Measurements from ENCODE around the gene NECAP2. TPM values are rescaled to one million over a fixed set of nuclear protein-coding genes. Genes with fewer than 3 reads are reported as not detected.

Gene NECAP2
- total and polyA plus RNA-seq, 5 donors from 2014 or later = 147 to 323 (median 300) TPM

DNA sequence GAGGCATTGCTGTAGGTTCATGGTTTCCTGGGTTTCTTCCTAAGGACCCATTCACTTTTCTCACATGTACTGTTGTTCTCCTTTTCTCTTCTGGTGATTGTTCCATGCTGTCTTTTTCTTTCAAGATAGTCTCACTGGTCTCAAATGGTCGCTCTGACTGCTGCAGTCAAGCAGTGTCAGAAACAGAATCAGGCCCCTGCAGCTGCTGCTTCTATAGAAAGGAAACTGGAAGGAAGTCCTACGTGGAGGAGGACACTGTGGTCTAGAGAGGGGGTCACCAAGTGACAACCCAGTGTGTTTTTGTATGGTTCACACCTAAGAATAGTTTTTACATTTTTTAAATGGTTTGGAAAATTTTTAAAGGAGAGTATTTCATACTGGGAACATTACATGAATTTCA, 2.4 kb downstream of the NECAP2 start:
- Mint-ChIP-seq H3K36me3 (peaks cover 17% of the 10 kb centered on the region), H3K9me3 (no peaks in the 10 kb centered on the region), H3K4me3 (peak overlapping the region; percentile 95 to 100 (median 97)), H3K27me3 (peaks cover 5% of the 10 kb centered on the region), H3K27ac (peak overlapping the region in 2 of 3 donors; percentile 80 to 97), H3K4me1 (peaks cover 8 to 63% (median 30%) of the 10 kb centered on the region in 4 donors)
- Histone ChIP-seq H3K36me3 (ENCODE audit: control insufficient read depth, insufficient read depth, low read length) (peaks cover 53% of the 10 kb centered on the region), H3K27me3 (ENCODE audit: control insufficient read depth, insufficient read depth, low read length) (no peaks in the 10 kb centered on the region), H3K9me3 (ENCODE audit: control insufficient read depth in 2 of 2, low read length in 2 of 2) (no peaks in the 10 kb centered on the region), H3K27ac (ENCODE audit: insufficient read depth, low read length, poor library complexity, severe bottlenecking) (peak overlapping the region; percentile 99), H3K4me1 (ENCODE audit: control insufficient read depth, insufficient read depth, low read length, poor library complexity, severe bottlenecking) (peaks cover 36% of the 10 kb centered on the region), H3K4me3 (ENCODE audit: low read depth, low read length) (peak overlapping the region; percentile 93)
- ATAC-seq (ENCODE audit: low read depth in 2 of 2) = no peak
- peak in 1 of 3 donors; percentile 38 for DNase-seq

DNA sequence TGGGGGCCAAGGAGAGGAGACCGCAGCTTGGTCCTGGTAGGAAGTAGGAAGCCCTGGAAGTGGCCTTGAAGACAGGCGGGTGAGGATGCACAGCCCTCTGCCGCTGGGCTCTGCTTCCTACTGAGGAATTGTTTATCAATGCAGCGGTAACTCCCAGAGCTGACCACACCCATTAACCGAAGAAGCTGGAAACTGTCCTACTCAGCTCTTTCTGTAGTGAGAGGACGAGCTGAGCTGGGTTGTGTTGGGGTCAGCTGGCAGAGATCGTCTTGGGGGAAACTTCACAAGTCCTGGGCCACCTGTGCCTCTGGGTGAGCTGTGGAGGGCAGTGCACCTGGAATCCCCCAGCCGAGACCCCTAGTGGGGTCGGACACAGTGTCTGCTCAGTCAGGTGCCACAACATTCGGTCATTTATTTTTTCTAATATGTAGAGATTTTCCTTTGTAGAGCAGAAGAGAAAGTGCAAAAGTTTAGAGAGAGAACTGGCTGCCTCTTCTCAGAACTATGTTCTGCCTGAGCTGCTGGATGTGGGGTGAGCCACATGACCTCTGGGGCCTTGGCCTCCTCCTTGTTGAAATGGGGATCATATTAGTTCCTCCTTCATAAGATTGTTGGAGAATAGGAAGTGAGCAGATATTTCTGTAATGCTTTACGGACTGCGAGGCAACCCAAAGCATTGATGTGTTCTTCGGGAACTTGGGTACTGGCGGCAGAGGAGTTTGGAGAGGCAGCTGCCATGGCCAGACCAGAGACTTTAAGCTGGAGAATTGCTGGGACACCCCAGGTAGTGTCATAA, 3.6 kb downstream of the NECAP2 start:
- Mint-ChIP-seq H3K9me3 (no peaks in the 10 kb centered on the region), H3K36me3 (peaks cover 29% of the 10 kb centered on the region)

DNA sequence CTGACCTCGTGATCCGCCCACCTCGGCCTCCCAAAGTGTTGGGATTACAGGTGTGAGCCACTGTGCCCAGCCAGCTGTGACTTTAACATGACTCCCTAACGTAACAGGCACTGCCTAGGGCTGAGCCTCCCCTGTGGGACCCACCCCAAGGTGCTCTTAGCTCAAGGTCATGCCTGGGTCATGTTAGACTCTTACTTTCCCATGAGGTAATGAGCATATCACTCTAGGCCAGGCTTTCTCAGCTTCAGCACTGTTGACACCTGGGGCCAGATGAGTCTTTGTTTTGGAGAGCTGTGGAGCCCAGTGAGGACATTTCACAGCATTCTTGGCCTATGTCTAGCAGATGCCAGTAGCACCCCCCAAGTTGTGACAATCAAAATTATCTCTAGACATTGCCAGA, 4.5 kb downstream of the NECAP2 start:
- DNase-seq = no peak
- Mint-ChIP-seq H3K36me3 (peaks cover 38% of the 10 kb centered on the region), H3K27ac (peak overlapping the region in 1 of 3 donors; percentile 14), H3K4me3 (peak overlapping the region in 2 of 4 donors; percentile 31 to 56), H3K9me3 (no peaks in the 10 kb centered on the region), H3K27me3 (peaks cover 5% of the 10 kb centered on the region), H3K4me1 (peaks cover 17 to 83% (median 43%) of the 10 kb centered on the region in 4 donors)
- Histone ChIP-seq H3K9me3 (ENCODE audit: control insufficient read depth in 2 of 2, low read length in 2 of 2) (no peaks in the 10 kb centered on the region), H3K27ac (ENCODE audit: insufficient read depth, low read length, poor library complexity, severe bottlenecking) (no peak overlapping the region), H3K36me3 (ENCODE audit: control insufficient read depth, insufficient read depth, low read length) (peaks cover 74% of the 10 kb centered on the region), H3K27me3 (ENCODE audit: control insufficient read depth, insufficient read depth, low read length) (no peaks in the 10 kb centered on the region), H3K4me1 (ENCODE audit: control insufficient read depth, insufficient read depth, low read length, poor library complexity, severe bottlenecking) (peaks cover 43% of the 10 kb centered on the region), H3K4me3 (ENCODE audit: low read depth, low read length) (no peak overlapping the region)
- no peak for ATAC-seq (ENCODE audit: low read depth in 2 of 2)

More for the DNA sequence above, 3.6 kb downstream of the NECAP2 start:
- DNase-seq (no peak), ATAC-seq (ENCODE audit: low read depth in 2 of 2) (no peak)
- Histone ChIP-seq H3K4me1 (ENCODE audit: control insufficient read depth, insufficient read depth, low read length, poor library complexity, severe bottlenecking) (peaks cover 38% of the 10 kb centered on the region), H3K36me3 (ENCODE audit: control insufficient read depth, insufficient read depth, low read length) (peaks cover 65% of the 10 kb centered on the region), H3K27ac (ENCODE audit: insufficient read depth, low read length, poor library complexity, severe bottlenecking) (no peak overlapping the region), H3K9me3 (ENCODE audit: control insufficient read depth in 2 of 2, low read length in 2 of 2) (no peaks in the 10 kb centered on the region), H3K4me3 (ENCODE audit: low read depth, low read length) (no peak overlapping the region), H3K27me3 (ENCODE audit: control insufficient read depth, insufficient read depth, low read length) (no peaks in the 10 kb centered on the region)
- H3K4me1 Mint-ChIP-seq = peaks cover 8 to 75% (median 36%) of the 10 kb centered on the region in 4 donors
- peak overlapping the region in 2 of 4 donors; percentile 16 to 55 for H3K4me3 Mint-ChIP-seq
- peak overlapping the region in 1 of 3 donors; percentile 46 for H3K27ac Mint-ChIP-seq
- H3K27me3 Mint-ChIP-seq = peaks cover 5% of the 10 kb centered on the region

DNA sequence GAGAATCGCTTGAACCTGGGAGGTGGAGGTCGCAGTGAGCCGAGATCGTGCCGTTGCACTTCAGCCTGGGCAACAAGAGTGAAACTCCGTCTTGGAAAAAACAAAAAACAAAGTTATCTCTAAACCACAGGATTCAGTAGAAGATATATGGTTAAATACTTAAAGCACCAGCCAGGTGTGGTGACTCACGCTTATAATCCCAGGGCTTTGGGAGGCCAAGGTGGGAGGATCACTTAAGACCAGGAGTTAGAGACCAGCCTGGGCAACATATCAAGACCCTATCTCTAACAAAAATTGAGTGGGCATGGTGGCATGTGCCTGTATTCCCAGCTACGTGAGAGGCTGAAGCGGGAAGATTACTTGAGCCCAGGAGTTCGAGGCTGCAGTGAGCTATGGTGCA, 5.6 kb downstream of the NECAP2 start:
- Histone ChIP-seq H3K9me3 (ENCODE audit: control insufficient read depth in 2 of 2, low read length in 2 of 2) (no peaks in the 10 kb centered on the region), H3K4me1 (ENCODE audit: control insufficient read depth, insufficient read depth, low read length, poor library complexity, severe bottlenecking) (peaks cover 38% of the 10 kb centered on the region), H3K27ac (ENCODE audit: insufficient read depth, low read length, poor library complexity, severe bottlenecking) (no peak overlapping the region), H3K4me3 (ENCODE audit: low read depth, low read length) (no peak overlapping the region), H3K27me3 (ENCODE audit: control insufficient read depth, insufficient read depth, low read length) (no peaks in the 10 kb centered on the region), H3K36me3 (ENCODE audit: control insufficient read depth, insufficient read depth, low read length) (peaks cover 84% of the 10 kb centered on the region)
- no peaks in the 10 kb centered on the region for H3K27me3 Mint-ChIP-seq
- H3K36me3 Mint-ChIP-seq = peaks cover 43% of the 10 kb centered on the region
- H3K9me3 Mint-ChIP-seq = no peaks in the 10 kb centered on the region
- DNase-seq (no peak), ATAC-seq (ENCODE audit: low read depth in 2 of 2) (no peak)
- H3K4me3 Mint-ChIP-seq = no peak overlapping the region
- peaks cover 16 to 86% (median 43%) of the 10 kb centered on the region in 4 donors for H3K4me1 Mint-ChIP-seq
- no peak overlapping the region for H3K27ac Mint-ChIP-seq

DNA sequence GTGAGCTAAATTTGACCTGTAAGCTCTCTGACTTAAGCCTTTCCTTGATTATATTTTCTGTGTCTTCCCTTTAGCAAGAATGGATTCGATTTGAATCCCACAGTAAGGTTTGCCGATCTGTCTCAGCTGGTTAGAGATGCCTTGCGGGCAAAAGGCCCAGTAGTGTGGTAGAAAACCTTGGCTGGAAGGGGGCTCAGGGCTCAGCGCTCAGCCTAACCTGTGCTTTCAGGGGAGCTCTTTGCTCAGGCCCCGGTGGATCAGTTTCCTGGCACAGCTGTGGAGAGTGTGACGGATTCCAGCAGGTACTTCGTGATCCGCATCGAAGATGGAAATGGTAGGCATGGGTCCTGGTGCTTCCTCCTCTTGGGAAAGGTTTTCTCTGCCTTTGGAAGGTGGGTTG, 7.1 kb downstream of the NECAP2 start:
- Mint-ChIP-seq H3K27me3 (no peaks in the 10 kb centered on the region), H3K36me3 (peaks cover 53% of the 10 kb centered on the region), H3K4me1 (peaks cover 10 to 81% (median 40%) of the 10 kb centered on the region in 4 donors), H3K9me3 (no peaks in the 10 kb centered on the region), H3K4me3 (peak overlapping the region in 2 of 4 donors; percentile 24 to 70), H3K27ac (peak overlapping the region in 2 of 3 donors; percentile 51 to 76)
- Histone ChIP-seq H3K27ac (ENCODE audit: insufficient read depth, low read length, poor library complexity, severe bottlenecking) (no peak overlapping the region), H3K27me3 (ENCODE audit: control insufficient read depth, insufficient read depth, low read length) (no peaks in the 10 kb centered on the region), H3K9me3 (ENCODE audit: control insufficient read depth in 2 of 2, low read length in 2 of 2) (no peaks in the 10 kb centered on the region), H3K36me3 (ENCODE audit: control insufficient read depth, insufficient read depth, low read length) (peaks cover 94% of the 10 kb centered on the region), H3K4me3 (ENCODE audit: low read depth, low read length) (no peak overlapping the region), H3K4me1 (ENCODE audit: control insufficient read depth, insufficient read depth, low read length, poor library complexity, severe bottlenecking) (peaks cover 23% of the 10 kb centered on the region)
- ATAC-seq (ENCODE audit: low read depth in 2 of 2) (no peak), DNase-seq (no peak)

DNA sequence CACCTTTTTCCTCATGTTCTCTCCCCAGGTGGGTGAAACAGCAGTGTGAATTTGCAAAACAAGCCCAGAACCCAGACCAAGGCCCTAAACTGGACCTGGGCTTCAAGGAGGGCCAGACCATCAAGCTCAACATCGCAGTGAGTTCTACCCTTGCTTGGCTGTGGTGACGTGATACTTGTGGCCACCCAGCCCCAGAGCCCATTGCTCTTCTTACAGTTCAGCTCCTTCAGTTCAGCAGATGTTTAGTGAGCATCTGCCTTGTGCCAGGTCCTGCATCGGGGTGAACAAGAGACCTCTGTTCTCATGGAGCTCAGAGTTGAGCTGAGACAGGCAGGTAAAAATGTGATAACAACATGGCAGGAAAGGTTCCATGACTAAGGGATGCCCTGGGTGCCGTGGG, 8.5 kb downstream of the NECAP2 start:
- Mint-ChIP-seq H3K27ac (peak overlapping the region; percentile 45 to 76 (median 51)), H3K36me3 (peaks cover 49% of the 10 kb centered on the region), H3K9me3 (no peaks in the 10 kb centered on the region), H3K4me1 (peaks cover 10 to 73% (median 30%) of the 10 kb centered on the region in 4 donors), H3K27me3 (no peaks in the 10 kb centered on the region), H3K4me3 (peak overlapping the region in 2 of 4 donors; percentile 14 to 54)
- no peaks in the 10 kb centered on the region for H3K9me3 ChIP-seq (ENCODE audit: control insufficient read depth in 2 of 2, low read length in 2 of 2)
- no peak overlapping the region for H3K27ac ChIP-seq (ENCODE audit: insufficient read depth, low read length, poor library complexity, severe bottlenecking)
- DNase-seq (no peak), ATAC-seq (ENCODE audit: low read depth in 2 of 2) (no peak)
- H3K27me3 ChIP-seq (ENCODE audit: control insufficient read depth, insufficient read depth, low read length) = no peaks in the 10 kb centered on the region
- no peak overlapping the region for H3K4me3 ChIP-seq (ENCODE audit: low read depth, low read length)
- H3K36me3 ChIP-seq (ENCODE audit: control insufficient read depth, insufficient read depth, low read length) = peaks cover 90% of the 10 kb centered on the region
- H3K4me1 ChIP-seq (ENCODE audit: control insufficient read depth, insufficient read depth, low read length, poor library complexity, severe bottlenecking) = peaks cover 8% of the 10 kb centered on the region

DNA sequence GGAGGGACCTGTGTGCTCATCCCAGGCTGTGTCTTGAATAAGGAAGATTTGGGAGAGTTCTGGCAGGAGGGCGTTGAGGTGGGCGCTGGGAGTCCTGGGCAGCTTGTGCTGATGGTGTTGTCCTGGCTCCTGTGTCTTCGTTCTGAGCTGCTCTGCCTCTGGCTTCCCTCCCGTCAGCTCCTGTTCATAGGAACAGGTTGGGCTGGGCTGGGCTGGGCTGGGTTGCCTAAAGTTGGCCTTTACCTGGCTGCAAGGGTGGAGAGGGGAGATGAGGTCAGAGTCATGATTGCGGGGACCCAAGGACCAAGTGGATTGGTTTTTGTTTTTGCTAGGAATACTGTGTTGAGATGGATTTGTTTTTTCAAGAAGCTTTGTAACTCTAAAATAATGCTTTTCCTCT, 9.1 kb downstream of the NECAP2 start:
- Mint-ChIP-seq H3K27me3 (no peaks in the 10 kb centered on the region), H3K4me3 (peak overlapping the region in 1 of 4 donors; percentile 54), H3K36me3 (peaks cover 45% of the 10 kb centered on the region), H3K27ac (peak overlapping the region in 1 of 3 donors; percentile 51), H3K4me1 (peaks cover 10 to 68% (median 26%) of the 10 kb centered on the region in 4 donors), H3K9me3 (no peaks in the 10 kb centered on the region)
- Histone ChIP-seq H3K4me3 (ENCODE audit: low read depth, low read length) (no peak overlapping the region), H3K4me1 (ENCODE audit: control insufficient read depth, insufficient read depth, low read length, poor library complexity, severe bottlenecking) (peaks cover 6% of the 10 kb centered on the region), H3K9me3 (ENCODE audit: control insufficient read depth in 2 of 2, low read length in 2 of 2) (no peaks in the 10 kb centered on the region), H3K36me3 (ENCODE audit: control insufficient read depth, insufficient read depth, low read length) (peaks cover 88% of the 10 kb centered on the region), H3K27me3 (ENCODE audit: control insufficient read depth, insufficient read depth, low read length) (no peaks in the 10 kb centered on the region), H3K27ac (ENCODE audit: insufficient read depth, low read length, poor library complexity, severe bottlenecking) (no peak overlapping the region)
- DNase-seq (no peak), ATAC-seq (ENCODE audit: low read depth in 2 of 2) (no peak)
